ENCODE measurements around the gene ZDHHC4.

ZDHHC4 gene

DNA sequence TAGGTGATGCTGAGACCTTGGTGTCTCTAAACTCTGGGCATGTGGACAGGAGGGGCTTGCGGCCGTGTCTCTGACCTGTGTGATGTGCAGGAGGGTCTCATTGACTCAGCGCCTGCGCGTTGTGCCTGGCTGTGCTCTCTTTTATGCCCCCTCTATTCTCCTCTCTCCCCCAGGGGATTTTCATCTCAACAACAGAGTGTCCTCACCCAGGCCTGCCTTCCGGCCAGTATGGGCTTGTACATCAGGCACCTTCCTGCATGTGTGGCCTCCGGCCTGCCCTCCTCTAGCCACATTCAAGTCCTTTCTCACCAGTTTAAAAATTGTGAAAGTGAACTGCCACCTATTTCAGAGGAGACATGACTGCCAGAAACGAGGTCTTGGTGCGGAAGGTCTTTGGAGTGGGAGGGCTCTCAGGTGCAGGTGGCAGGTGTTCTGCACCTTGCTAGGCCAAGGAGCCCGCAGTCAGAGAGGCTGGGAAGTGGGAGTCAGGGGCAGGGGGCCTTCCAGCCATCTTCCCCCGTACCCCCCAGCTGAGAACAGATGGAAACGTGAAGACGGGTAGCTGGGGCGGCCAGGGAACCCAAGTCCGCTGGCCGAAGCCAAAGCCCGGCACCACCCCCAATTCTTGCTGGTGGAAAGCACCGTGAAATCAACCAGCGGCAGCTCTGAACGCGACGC, 12.0 kb downstream of the ZDHHC4 start:
- TF ChIP-seq CTCF (IDR thresholded peaks at IDR 0.05; ENCODE audit: borderline replicate concordance, control extremely low read depth, extremely low read depth, insufficient read depth, missing control alignments) = no peak
- no peak for DNase-seq (ENCODE audit: low spot score)
- in situ Hi-C loops (cut with MboI; ENCODE audit: low sequenced_read_pairs, unreplicated experiment) = no loop called here

DNA sequence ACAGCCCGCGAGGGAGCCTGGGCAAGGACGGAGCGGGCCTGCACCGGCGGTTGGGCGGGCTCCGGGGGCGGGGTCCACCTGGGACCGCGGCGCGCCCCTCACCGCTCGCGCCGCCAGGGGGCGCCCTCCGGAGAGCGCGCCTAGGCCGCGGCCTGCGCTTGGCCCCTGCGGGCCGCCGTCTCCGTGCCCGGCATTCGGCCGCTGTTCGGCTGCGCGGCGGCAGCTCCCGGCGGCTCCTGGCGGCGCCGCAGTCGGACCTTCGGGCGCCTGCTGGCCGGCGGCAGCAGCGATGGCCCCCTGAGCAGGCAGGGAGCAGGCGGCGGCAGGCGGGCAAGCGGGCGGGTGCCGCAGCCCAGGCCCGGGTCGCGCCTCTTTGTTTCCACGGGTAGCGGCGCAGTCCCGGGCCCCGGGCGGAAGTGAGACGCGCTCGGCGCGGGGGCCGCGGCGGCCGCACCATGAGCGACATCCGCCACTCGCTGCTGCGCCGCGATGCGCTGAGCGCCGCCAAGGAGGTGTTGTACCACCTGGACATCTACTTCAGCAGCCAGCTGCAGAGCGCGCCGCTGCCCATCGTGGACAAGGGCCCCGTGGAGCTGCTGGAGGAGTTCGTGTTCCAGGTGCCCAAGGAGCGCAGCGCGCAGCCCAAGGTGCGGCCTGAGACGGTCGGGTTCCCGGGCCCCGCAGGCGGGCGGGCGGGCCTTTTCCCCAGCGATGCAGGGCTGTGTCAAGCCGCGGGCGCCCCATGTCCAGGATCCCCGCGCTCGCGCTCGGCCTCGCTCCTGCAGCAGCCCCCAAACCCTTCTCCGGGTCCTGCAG, 12.8 kb downstream of the ZDHHC4 start, which contains the start of gene INTS15:
TSS of gene INTS15 (plus strand) at position 193 of the 816 bp plus-strand sequence. CDS start at position 456, 263 bp downstream.
- DNase-seq (ENCODE audit: low spot score) = peak; percentile 94
- in situ Hi-C loops (cut with MboI; ENCODE audit: low sequenced_read_pairs, unreplicated experiment) = no loop called here

GRCh38 chr7:6590645-6591110, 13.4 kb downstream of the ZDHHC4 start:
- no peak for DNase-seq (ENCODE audit: low spot score)
- in situ Hi-C loops (cut with MboI; ENCODE audit: low sequenced_read_pairs, unreplicated experiment) = no loop called here
- no peak for TF ChIP-seq CTCF (IDR thresholded peaks at IDR 0.05; ENCODE audit: borderline replicate concordance, control extremely low read depth, extremely low read depth, insufficient read depth, missing control alignments)

More for the DNA sequence above, 12.8 kb downstream of the ZDHHC4 start, which contains the start of gene INTS15:
- TF ChIP-seq CTCF (IDR thresholded peaks at IDR 0.05; ENCODE audit: borderline replicate concordance, control extremely low read depth, extremely low read depth, insufficient read depth, missing control alignments) = peak; percentile 92

DNA sequence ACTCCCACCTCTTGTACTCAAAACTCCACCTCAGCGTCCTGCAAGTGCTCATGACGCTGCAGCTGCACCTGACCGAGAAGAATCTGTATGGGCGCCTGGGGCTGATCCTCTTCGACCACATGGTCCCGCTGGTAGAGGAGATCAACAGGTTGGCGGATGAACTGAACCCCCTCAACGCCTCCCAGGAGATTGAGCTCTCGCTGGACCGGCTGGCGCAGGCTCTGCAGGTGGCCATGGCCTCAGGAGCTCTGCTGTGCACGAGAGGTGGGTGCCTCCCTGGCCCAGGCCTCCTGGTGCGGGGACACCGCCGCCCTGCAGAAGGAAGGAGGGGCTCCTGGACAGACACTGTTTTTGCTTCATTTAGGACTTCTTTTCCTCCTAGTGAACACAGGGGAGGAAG, 22.8 kb downstream of the ZDHHC4 start:
- no peak for TF ChIP-seq CTCF (IDR thresholded peaks at IDR 0.05; ENCODE audit: borderline replicate concordance, control extremely low read depth, extremely low read depth, insufficient read depth, missing control alignments)
- no peak for DNase-seq (ENCODE audit: low spot score)
- in situ Hi-C loops (cut with MboI; ENCODE audit: low sequenced_read_pairs, unreplicated experiment) = no loop called here

GRCh38 chr7:6604458-6604857, 27.2 kb downstream of the ZDHHC4 start:
- in situ Hi-C loops (cut with MboI; ENCODE audit: low sequenced_read_pairs, unreplicated experiment) = no loop called here
- TF ChIP-seq CTCF (IDR thresholded peaks at IDR 0.05; ENCODE audit: borderline replicate concordance, control extremely low read depth, extremely low read depth, insufficient read depth, missing control alignments) = no peak
- DNase-seq (ENCODE audit: low spot score) = no peak

- in situ Hi-C loops (cut with MboI; ENCODE audit: low sequenced_read_pairs, unreplicated experiment) = no loop called here
- no peak for TF ChIP-seq CTCF (IDR thresholded peaks at IDR 0.05; ENCODE audit: borderline replicate concordance, control extremely low read depth, extremely low read depth, insufficient read depth, missing control alignments)
Measured at GRCh38 chr7:6606866-6607583, 29.8 kb downstream of the ZDHHC4 start.

More at GRCh38 chr7:6606866-6607583, 29.8 kb downstream of the ZDHHC4 start:
- DNase-seq (ENCODE audit: low spot score) = no peak

Measured in GM13976 (cell line).